ENCODE results near the gene ZNF492. TPM values are rescaled to one million over a fixed set of nuclear protein-coding genes. Genes with fewer than 3 reads are reported as not detected.
"Not testable (repeated sequence)": the region's sequence is repeated elsewhere in the genome, so short reads cannot be mapped to it uniquely, and the experiment has no call there.

Gene ZNF492
- total RNA-seq: under 1 TPM in 1 of 4 donors, not detected in 3; 0.07 TPM
- polyA plus RNA-seq: under 1 TPM in 2 of 3 donors, not detected in 1; 0.01 to 0.03 TPM
- long read RNA-seq, donor 1: 0 reads
- long read RNA-seq, donor 2: 0 reads

GRCh38 chr19:22633706-22634449 is at the start of gene ZNF492:
TSS of gene ZNF492 (plus strand) at chr19:22634324. CDS start at chr19:22653400, 19,076 bp downstream.
- H3K36me3 ChIP-seq (ENCODE audit: insufficient read depth in 1 of 2, low read depth in 1 of 2); H3K27ac ChIP-seq; H3K4me1 ChIP-seq; intact Hi-C loops (cut with DNase I); H3K9me3 ChIP-seq; H3K27me3 ChIP-seq (ENCODE audit: insufficient read depth in 3 of 3, low read length in 2 of 3): not testable (repeated sequence)
- 1 to 24% (median 23%) methylated on average over 35 to 36 of the region's 36 CpGs for WGBS, 3 donors
- H3K4me3 ChIP-seq: peak within 1 kb of the TSS; percentile 70
- DNase-seq: peak; percentile 82 to 87
- peak in 3 of 4 donors; percentile 54 to 65 (median 56) for ATAC-seq

- ATAC-seq (no peak), DNase-seq (no peak)
- H3K4me1 ChIP-seq: no peaks in the 10 kb centered on the region
- 46 to 57% (median 49%) methylated on average over 10 to 11 of the region's 11 CpGs for WGBS, 3 donors
- H3K27ac ChIP-seq: no peak overlapping the region
- no peaks in the 10 kb centered on the region for H3K36me3 ChIP-seq (ENCODE audit: insufficient read depth in 1 of 2, low read depth in 1 of 2)
- H3K4me3 ChIP-seq: no peak overlapping the region
- H3K9me3 ChIP-seq: no peaks in the 10 kb centered on the region
- intact Hi-C loops (cut with DNase I): no loop called here
- no peak for TF ChIP-seq CTCF (IDR thresholded peaks at IDR 0.05)
- peaks cover 0 to 6% (median 0%) of the 10 kb centered on the region in 3 donors for H3K27me3 ChIP-seq (ENCODE audit: insufficient read depth in 3 of 3, low read length in 2 of 3)
Observed at GRCh38 chr19:22595422-22595821, 38.7 kb upstream of the ZNF492 start.

- no peak for TF ChIP-seq CTCF (IDR thresholded peaks at IDR 0.05)
- H3K4me1 ChIP-seq: no peaks in the 10 kb centered on the region
- H3K36me3 ChIP-seq (ENCODE audit: insufficient read depth in 1 of 2, low read depth in 1 of 2): no peaks in the 10 kb centered on the region
- DNase-seq: peak in 1 of 2 donors; percentile 28
- WGBS, 3 donors: 11 to 24% (median 19%) methylated on average over 15 to 24 of the region's 24 CpGs
- peaks cover 0 to 6% (median 0%) of the 10 kb centered on the region in 3 donors for H3K27me3 ChIP-seq (ENCODE audit: insufficient read depth in 3 of 3, low read length in 2 of 3)
- intact Hi-C loops (cut with DNase I): no loop called here
- H3K9me3 ChIP-seq: no peaks in the 10 kb centered on the region
- no peak overlapping the region for H3K27ac ChIP-seq
- no peak overlapping the region for H3K4me3 ChIP-seq
- no peak for ATAC-seq
Observed at GRCh38 chr19:22595918-22596341, 38.2 kb upstream of the ZNF492 start.

- 74 to 80% (median 77%) methylated on average over 17 to 18 of the region's 18 CpGs for WGBS, 3 donors
- Histone ChIP-seq H3K9me3 (no peaks in the 10 kb centered on the region), H3K36me3 (ENCODE audit: insufficient read depth in 1 of 2, low read depth in 1 of 2) (no peaks in the 10 kb centered on the region), H3K27me3 (ENCODE audit: insufficient read depth in 3 of 3, low read length in 2 of 3) (peaks cover 0 to 6% (median 0%) of the 10 kb centered on the region in 3 donors), H3K27ac (no peak overlapping the region), H3K4me1 (no peaks in the 10 kb centered on the region), H3K4me3 (no peak overlapping the region)
- TF ChIP-seq CTCF (IDR thresholded peaks at IDR 0.05): no peak
- no peak for DNase-seq
- ATAC-seq: no peak
- intact Hi-C loops (cut with DNase I): no loop called here
Observed at GRCh38 chr19:22600690-22601648, 33.2 kb upstream of the ZNF492 start.
